Stimulated activated CD4-positive, alpha-beta T cell treated with anti-CD3 and anti-CD28 coated beads, Interleukin-4, amount 100 ng/mL, for 48 hours (primary cell): ENCODE data around the gene SLC38A9.
"Not testable (repeated sequence)": the region's sequence is repeated elsewhere in the genome, so short reads cannot be mapped to it uniquely, and the experiment has no call there.

Experiments
- DNase-seq, 2 donors: peaks; one replicate each; pipeline ENCODE4 v3.0.0-alpha.2; 2020; ENCODE audit warnings: low read depth in 2 of 2

Gene SLC38A9

DNA sequence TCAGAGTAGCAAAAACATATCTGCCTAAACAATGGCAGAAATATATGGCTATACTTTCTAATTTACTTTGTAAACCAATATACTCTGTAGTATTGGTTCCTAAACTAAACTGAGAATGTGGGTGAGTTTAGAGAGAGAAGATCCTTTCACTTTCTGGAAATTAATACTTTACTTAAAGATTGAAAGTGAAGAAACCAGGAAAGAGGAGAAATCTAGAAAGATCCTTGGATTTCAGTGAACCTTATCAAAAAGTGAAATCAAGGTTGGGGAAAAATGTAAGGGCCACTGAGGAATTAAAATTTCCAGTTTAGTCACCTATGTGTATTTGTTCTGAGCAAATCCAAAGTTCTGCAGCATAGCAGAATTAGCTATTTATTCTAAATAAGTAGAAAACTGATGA lies 5.9 kb downstream of the SLC38A9 start:
- no peak for DNase-seq

DNA sequence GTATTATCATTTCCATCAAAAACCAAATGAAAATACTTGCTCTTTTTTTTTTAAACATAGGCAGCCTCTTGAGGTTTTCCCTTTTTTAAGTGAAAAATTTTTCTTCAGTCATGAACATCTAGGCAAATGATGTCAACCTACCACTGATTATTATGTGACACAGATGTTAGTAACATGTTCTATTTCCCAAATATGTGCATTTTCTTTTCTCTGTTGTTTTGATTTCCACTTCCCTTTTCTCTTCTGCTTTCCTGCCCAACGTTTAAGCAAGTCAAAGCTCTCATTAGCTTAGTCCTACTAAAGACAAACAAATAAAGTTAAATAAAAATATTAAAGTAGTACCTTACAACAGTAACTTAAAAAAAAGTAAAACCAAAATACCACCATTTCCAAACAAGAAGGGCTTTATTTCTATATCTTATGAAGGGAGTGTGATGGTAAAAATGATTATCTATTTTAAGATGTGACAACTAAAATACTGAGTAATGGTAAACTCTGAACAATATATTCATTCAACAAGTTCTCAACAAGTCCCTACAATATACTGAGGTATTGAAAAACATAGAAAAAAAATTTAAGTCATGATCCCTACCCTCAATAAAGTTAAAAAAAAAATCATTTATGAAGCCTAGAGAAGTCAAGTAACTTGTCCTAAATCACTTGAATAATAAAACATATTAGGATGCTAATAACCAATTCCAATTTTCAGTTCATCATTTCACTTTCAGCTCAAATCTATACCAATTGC lies 9.4 kb downstream of the SLC38A9 start:
- no peak for DNase-seq

DNA sequence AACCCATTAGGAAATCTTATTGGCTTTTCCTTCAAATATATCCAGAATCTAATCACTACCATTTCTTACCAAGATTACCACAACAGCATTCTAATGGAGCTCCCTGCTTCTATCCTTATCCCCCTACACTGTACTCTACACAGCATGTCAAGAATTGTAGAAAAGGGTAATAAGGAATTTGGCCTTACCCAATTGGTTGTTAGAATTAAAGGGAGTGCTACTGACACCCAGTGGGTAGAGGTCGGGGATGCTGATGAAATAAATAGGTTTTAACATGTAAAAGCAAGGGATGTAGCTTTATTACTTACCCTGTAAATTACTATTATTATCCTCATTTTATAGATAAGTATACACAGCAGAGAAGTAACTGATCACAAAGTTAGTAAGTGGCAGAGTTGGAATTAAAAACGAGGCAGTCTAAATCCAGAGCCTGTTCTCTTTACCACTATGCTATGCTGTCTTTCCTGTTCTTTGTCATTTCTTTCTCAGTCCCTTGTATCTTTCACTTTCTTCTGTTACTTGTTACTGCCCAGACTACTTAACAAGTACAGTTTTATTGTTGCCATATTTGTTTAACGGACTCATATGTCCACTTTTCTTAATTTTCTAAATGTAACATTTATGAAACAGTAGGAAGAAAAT lies 10.5 kb downstream of the SLC38A9 start:
- no peak for DNase-seq

DNA sequence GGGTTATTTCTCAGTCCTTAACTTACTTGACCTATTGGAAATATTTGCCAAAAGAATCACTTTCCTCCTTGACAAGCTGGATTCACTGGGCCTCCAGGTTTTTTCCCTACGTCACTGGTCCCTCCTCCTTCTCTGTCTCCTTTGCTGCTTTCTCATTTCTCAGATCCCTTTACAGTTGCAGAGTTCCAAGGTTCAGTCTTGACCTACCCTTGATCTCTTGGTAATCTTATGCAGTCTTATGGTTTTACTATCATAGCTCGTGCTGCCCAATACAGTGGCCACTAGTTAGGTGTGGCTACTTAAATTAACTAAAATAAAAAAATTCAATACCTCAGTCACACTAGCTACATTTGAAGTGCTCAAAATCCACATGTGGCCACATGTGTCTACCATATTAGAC lies 11.4 kb downstream of the SLC38A9 start:
- DNase-seq, result no peak

DNA sequence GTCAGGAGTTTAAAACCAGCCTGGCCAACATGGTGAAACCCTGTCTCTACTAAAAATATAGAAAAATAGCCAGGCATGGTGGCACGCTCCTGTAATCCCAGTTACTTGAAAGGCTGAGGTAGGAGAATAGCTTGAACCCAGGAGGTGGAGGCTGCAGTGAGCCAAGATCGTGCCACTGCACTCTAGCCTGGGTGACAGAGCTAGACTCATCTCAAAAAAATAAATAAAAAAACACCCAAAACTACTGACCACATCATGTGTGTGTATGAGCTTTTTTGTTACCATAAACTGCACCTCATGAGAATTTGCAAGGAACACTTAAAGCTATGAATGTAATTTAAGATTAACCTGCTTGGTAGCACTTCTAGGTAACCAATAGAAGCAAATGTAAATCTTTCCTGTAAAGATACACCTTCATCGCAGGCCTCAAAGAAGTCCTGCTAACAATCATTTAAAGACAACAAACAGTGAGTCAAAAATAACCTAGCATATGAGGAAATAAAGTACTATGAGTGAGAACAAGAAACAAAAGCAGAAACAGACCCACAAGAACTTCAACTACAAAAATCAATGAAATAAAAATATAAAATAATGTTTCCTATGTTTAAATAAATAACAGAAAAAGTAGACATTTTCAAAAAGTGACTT lies 13.0 kb downstream of the SLC38A9 start:
- DNase-seq, result no peak

DNA sequence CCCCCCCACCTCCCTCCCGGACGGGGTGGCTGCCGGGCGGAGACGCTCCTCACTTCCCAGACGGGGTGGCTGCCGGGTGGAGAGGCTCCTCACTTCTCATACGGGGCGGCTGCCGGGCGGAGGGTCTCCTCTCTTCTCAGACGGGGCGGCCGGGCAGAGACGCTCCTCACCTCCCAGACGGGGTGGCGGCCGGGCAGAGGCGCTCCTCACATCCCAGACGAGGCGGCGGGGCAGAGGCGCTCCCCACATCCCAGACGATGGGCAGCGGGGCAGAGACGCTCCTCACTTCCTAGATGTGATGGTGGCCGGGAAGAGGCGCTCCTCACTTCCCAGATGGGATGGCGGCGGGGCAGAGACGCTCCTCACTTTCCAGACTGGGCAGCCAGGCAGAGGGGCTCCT lies 15.4 kb downstream of the SLC38A9 start:
- DNase-seq, result not testable (repeated sequence)

DNA sequence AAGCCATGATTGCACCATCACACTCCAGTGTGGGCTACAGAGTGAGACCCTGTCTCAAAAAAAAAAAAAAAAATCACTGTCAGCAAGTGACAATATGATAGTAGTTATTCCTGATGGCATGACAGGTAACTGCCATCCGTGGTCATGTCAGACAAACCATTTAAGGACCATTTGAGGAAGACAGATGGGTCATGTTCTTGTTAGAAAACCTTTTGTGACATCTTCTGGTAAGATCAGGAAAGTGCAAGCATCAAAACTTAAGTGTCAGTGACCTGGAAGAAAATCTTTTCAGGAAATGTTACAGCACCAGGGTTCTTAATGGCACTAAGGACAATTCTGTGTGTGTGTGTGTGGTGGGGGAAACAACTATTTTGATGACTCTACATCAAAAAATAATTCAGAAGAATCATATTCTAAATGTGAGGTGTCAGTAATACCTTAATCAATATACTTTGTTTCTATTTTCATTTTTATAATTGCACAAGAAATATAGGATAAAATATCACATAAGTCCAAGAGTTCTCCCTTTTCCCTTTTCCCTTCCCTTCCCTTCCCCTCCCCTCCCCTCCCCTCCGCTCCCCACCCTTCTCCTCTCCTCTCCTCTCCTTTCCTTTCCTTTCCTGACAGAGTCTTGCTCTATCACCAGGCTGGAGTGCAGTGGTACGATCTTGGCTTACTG lies 17.8 kb downstream of the SLC38A9 start:
- DNase-seq, result no peak

DNA sequence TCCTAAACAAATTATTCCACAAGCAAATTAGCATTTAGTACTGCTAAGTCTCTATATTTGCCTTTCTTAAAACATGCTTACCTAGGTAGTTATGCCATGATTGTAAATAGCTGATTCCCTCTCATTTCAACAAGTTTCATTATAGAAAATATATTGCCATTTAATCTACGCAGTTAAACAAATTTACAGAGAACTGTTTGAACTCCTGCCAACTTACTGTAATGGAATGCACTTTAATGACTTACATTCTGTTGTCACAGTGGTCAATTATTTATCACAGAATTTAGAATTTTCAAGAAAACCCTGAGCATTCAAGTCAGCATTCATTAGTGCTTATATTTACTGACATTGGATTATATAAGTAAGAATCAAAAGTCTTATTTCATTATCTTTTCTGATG lies 19.6 kb downstream of the SLC38A9 start:
- no peak for DNase-seq

DNA sequence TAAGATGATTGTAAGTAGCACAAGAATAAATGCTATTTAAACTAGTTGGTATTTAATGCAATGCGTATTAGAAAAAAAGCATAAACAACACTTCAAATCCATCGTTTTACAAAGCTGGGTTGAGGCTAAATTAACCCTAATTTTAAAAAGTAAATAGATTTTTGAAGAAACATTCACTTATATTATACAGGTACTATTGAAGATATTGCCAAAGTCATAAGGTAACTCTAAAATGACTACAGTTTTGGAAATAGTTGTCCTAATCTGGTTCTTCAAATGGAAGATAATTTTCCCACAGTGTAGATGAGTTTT lies 20.1 kb downstream of the SLC38A9 start:
- DNase-seq, result no peak

DNA sequence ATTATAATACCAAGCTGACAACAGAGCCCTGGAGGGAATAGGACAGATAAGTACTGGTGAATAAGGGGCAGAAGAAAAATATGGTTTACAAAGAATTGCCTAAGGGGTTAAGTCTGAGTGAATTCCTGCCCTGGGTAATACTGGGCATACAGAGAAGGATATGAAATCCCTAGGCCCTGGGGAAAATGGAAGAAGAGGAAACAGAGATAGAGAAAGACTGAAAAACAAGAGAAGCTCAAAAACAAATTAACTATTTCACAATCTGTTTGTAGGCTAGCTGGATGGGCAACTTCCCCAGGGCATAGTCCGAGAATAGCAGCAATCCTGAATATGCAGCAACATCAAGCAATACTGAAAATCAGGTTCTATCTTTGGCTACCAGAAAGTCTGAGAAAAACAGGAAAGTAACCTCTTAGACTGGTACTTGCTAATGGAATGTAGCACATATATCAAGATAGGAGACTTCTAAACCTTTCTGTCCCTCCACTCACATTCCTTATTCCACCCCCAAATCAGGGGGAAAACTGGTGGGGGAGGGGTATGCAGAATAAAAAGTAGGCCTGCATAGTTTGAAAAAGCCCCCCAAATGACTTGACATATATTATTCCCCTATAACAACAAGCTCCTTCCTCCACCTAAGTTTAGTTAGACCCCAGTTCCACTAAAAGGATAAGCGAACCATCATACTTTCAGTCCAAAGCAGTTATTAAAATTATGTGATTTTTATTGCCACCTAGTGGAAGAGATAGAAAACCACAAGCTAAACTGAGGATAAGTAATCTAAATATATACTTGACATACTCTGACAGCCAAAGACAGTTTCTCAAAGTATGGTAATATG lies 20.6 kb downstream of the SLC38A9 start:
- no peak for DNase-seq

DNA sequence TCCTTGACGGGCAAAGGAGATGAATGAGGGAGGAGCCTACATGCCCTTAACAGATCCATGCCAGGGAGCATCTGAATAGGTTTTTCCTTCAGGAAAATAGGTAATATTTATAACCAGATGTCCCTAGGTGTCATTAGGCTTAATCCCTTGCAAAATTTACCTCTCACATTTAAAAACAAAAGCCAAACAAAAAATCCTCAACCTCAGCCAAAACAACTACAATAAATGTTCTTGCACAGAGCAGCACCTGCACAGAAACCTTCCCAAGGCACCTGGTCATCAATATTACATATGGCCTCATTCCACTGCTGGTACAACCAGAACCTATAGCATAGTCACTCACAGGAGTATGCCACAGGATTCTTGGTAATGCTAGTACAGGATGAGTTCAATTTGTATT lies 30.1 kb downstream of the SLC38A9 start:
- no peak for DNase-seq

DNA sequence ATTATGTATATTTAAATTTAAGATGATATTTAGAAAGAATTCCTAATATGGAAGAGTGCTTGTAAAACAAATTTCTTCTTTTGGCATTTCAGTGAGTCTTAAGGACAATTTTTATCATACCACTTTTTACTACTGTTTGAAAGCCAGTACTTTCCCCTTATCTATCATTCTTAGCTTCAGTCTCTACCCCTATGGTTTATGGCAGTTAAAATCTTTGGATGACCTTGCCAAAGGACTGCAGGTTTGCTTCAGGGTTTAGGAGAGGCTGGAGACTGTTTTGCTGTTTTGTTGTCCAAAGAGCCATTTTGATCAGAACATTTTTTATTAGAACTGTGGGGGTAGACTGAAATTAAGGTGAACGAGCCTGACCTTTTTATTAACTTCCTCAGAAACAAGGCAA lies 30.8 kb downstream of the SLC38A9 start:
- no peak for DNase-seq

DNA sequence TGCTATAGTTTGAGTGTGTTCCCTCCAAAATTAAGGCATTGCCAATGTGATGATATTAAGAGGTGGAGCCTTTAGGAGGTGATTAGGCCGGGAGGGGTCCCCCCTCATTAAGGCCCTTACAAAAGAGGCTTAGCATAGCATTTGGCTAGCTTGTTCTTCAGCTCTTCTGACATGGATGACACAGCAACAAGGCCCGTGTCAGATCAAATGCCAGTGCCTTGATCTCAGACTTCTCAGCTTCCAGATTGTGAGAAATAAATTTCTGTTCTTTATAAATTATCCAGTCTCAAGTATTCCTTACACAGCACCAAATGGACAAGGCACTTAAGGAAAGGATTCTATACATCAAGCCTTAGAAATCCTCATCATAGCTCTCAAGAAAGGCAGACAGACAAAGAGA lies 31.8 kb downstream of the SLC38A9 start:
- no peak for DNase-seq

DNA sequence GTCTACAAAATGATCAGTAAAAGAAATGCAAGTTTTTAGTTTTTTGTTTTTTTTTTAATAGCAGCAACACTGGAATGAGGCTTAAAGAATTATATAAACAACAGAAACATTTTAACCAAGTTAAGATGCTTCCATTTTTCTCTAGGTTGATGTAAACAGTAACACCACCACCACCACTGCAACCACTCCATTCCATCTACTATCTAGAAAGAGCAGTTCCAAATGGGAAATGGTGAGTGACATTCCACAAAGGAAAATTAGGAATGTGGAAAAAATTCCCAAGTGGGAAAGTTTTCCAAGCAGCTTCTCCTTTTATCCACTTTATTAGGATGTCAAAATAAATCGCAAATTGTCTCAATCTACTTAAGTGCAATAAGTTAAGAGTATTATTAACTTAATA lies 32.6 kb downstream of the SLC38A9 start:
- DNase-seq, result no peak

DNA sequence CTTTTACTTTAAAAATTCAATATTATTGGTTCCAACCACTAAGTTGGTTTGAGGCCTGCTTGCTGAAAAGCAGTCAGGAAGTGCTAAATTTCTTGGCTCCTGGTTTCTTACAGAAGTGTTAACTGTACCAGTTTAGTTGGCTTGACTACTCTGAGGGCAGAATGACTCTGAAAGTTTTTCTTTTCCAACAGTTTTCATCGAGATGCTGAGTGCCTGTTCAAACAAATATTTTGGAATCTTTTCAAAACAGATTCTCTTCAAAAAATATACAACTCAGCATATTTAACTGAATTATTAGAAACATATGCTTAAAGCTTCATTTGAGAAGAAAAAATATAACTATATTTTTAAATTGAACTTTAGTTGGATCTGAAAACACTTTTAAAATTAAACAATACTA lies 37.0 kb downstream of the SLC38A9 start:
- no peak for DNase-seq

DNA sequence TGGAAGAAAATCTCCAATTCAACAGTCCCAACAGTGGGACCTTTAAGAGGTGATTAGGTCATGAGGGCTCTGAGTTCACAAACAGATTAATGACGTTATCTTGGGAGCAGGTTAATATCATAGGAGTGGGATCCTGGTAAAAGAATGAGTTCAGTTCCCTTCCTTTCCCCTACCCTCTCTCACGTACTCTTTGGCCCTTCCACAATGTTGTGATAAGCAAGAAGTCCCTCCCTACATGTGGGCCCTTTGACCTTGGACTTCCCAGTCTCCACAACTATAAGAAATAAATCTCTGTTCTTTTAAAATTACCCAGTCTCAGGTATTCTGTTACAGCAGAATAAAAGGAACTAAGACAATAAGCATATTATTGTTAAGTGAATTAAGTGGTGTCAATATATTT lies 37.8 kb downstream of the SLC38A9 start:
- DNase-seq, result no peak

DNA sequence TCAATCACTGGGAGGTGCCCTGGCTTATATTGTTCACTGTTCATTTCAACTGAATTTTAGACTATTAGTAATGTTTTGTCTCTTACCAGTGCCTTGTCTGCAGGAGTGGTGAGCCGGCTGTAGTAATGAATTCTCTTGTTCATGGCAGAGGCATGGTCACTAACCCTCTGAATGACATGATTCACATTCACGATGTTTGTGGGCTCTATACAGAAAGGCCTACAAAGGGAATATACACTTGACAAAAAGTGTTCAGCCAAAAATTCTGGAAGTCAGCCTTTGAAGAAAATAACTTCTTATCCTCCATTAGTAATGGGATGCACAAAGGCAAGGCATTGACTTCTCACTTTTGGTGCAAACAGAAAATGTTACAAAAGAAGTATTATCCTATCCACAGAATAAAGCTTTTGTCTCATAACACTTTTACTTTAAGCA lies 39.6 kb downstream of the SLC38A9 start:
- no peak for DNase-seq

DNA sequence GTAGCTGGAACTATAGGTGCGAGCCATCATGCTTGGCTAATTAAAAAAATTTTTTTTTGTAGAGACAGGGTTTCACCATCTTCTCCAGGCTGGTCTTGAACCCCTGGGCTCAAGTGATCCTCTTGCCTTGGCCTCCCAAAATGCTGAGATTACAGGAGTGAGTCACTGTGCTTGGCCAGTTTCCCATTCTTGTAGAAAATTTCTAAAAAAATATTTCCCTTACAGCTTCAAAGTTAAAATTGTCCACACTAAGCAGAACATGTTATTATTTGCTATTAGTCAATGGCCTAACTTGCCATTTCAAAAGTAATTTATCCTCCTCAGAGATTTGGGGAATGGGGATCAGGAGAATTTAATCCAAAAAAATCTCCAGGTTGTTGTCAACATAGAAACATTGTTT lies 40.1 kb downstream of the SLC38A9 start:
- no peak for DNase-seq

DNA sequence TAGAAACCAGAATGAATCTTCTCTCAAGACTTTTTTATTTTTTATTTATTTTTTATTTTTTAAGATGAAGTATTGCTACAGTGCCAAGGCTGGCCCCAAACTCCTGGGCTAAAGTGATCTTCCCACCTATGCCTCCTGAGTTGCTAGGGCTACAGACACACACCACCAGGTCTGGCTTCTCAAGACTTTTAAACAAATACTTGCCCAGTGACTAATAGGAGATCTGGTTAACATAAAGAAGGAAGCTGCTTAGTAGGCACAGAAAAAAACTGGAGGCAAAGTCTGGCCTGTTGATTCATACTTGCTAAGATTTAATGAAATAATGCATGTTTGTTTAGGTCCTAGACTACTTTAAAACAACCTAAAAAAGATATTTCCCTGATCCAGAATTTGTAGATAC lies 43.8 kb downstream of the SLC38A9 start:
- DNase-seq, result no peak

DNA sequence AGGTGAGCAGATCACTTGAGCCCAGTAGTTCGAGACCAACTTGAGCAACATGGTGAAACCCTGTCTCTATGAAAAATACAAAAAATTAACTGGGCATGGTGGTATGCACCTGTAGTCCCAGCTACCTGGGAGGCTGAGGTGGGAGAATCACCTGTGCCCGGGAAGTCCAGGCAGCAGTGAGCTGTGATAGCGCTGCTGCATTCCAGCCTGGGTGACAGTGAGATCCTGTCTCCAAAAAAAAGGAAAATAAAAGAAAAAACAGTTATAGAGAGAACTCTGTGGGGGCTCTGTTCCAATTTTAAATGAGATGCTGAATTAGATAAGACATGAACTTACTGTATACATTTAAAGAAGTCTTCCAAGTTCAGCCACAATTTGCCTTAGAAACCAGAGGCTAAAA lies 44.2 kb downstream of the SLC38A9 start:
- DNase-seq, result no peak

DNA sequence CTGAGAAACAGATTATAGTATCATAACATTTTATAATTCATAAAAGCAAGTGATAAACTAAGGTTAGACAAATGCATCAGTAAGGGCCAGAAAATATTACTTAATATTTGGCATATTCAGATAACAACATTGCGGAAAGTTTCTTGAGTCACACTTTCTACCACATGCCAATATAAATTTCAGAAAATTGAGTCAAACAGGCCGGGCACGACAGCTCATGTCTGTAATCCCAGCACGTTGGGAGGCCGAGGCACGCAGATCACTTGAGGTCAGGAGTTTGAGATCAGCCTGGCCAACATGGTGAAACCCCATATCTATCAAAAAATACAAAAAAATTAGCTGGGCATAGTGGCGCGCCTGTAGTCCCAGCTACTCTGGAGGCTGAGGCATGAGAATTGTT lies 47.1 kb downstream of the SLC38A9 start:
- DNase-seq, result no peak

DNA sequence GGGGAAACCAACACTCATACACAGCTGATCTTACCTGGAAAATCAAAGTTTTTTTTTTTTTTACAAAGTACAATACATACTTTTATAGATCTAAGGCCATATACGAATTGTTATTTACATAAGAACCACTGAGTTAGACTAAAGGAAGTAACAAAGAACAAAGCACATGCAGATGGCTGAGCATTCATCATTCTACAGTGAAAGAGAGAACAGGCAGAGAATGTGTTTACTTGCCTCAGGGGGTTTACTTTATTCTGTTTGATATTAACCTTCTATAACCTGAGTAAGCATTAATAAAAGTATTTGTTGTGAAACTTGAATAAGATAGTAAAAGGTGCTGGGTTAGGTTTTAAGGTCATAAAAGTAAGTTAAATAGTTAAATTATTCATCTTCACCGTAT lies 54.7 kb downstream of the SLC38A9 start:
- no peak for DNase-seq
